ENCODE measurements around the gene CDC45.

CDC45 gene

DNA sequence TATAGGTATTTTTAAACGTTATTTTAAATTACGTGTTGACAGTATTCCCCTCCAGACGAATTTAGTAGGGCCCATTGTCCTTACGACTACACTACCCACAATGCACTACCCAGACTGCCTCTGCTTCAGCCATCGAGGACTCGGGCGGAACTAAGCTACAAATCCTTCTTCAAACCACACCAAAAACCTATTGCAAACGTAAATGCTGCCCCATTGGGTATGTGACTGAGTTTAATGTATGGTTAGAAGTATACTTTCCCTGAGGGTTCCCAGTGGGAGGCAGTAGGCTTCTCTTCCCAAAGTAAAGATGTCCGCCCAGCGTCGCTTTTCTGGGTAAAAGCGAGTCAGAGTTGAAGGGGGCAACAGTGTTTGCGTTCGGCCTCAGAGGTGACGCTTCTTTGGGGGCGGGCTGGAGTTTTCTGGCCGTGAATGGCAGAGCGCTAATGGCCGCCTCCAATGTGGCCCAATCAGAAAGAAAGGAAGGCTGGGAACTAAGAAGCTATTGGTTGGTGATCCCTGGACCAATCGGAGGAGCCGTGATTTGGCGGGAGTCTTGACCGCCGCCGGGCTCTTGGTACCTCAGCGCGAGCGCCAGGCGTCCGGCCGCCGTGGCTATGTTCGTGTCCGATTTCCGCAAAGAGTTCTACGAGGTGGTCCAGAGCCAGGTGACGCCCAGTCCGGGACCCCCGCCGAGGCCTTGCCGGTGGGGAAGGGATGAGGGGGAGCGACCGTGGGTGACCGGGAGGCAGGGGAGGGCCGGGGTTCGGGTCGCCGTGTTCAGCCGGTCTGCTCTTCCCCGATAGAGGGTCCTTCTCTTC, at the start of gene CDC45 (continued):
- TF ChIP-seq ZNF221 (tag by site-specific recombination; IDR thresholded peaks at IDR 0.05; ENCODE audit: borderline replicate concordance) (no peak), ZXDB (tag by site-specific recombination; IDR thresholded peaks at IDR 0.05) (peak; percentile 98), ZNF114 (tag by site-specific recombination; IDR thresholded peaks at IDR 0.05) (no peak), ZNF830 (tag by site-specific recombination; IDR thresholded peaks at IDR 0.05; ENCODE audit: low read depth) (no peak), ZNF335 (tag by site-specific recombination; conservative IDR thresholded peaks at IDR 0.05) (peak; percentile 91), RBAK (tag by site-specific recombination; IDR thresholded peaks at IDR 0.05) (no peak), ZNF600 (tag by site-specific recombination; IDR thresholded peaks at IDR 0.05) (no peak), SALL2 (tag by site-specific recombination; IDR thresholded peaks at IDR 0.05; ENCODE audit: borderline replicate concordance) (no peak), ZNF626 (tag by site-specific recombination; IDR thresholded peaks at IDR 0.05) (no peak), ZNF792 (tag by site-specific recombination; IDR thresholded peaks at IDR 0.05) (no peak), ZNF785 (tag by site-specific recombination; IDR thresholded peaks at IDR 0.05) (no peak), ZNF529 (tag by site-specific recombination; IDR thresholded peaks at IDR 0.05; ENCODE audit: insufficient replicate concordance) (no peak), ZBTB11 (tag by site-specific recombination; conservative IDR thresholded peaks at IDR 0.05; ENCODE audit: low read depth) (peak; percentile 88), ZSCAN23 (tag by site-specific recombination; IDR thresholded peaks at IDR 0.05) (0 out of 2 replicates have a peak, but pooled peaks have one; percentile 23), ZBTB20 (tag by site-specific recombination; IDR thresholded peaks at IDR 0.05) (peak; percentile 84), GLIS1 (tag by site-specific recombination; IDR thresholded peaks at IDR 0.05) (peak; percentile 49), ZNF423 (tag by site-specific recombination; IDR thresholded peaks at IDR 0.05) (no peak), ZNF433 (tag by site-specific recombination; IDR thresholded peaks at IDR 0.05; ENCODE audit: low read depth) (no peak), KLF1 (tag by site-specific recombination; IDR thresholded peaks at IDR 0.05) (no peak; the same call in 1 of the 2 replicates), ZNF610 (tag by site-specific recombination; IDR thresholded peaks at IDR 0.05; ENCODE audit: borderline replicate concordance) (0 out of 2 replicates have a peak, but pooled peaks have one; percentile 39), HOXA7 (CRISPR knock-in tag; IDR thresholded peaks at IDR 0.05; ENCODE audit: borderline replicate concordance) (no peak), KLF10 (tag by site-specific recombination; IDR thresholded peaks at IDR 0.05) (peak; percentile 79), ZBTB48 (tag by site-specific recombination; IDR thresholded peaks at IDR 0.05) (0 out of 2 replicates have a peak, but pooled peaks have one; percentile 30), ZFP41 (tag by site-specific recombination; IDR thresholded peaks at IDR 0.05; ENCODE audit: borderline replicate concordance) (no peak)
- TF ChIP-seq, protein P1, sequence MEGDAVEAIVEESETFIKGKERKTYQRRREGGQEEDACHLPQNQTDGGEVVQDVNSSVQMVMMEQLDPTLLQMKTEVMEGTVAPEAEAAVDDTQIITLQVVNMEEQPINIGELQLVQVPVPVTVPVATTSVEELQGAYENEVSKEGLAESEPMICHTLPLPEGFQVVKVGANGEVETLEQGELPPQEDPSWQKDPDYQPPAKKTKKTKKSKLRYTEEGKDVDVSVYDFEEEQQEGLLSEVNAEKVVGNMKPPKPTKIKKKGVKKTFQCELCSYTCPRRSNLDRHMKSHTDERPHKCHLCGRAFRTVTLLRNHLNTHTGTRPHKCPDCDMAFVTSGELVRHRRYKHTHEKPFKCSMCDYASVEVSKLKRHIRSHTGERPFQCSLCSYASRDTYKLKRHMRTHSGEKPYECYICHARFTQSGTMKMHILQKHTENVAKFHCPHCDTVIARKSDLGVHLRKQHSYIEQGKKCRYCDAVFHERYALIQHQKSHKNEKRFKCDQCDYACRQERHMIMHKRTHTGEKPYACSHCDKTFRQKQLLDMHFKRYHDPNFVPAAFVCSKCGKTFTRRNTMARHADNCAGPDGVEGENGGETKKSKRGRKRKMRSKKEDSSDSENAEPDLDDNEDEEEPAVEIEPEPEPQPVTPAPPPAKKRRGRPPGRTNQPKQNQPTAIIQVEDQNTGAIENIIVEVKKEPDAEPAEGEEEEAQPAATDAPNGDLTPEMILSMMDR (tag by site-specific recombination; IDR thresholded peaks at IDR 0.05) = no peak
- TF ChIP-seq, protein P2, sequence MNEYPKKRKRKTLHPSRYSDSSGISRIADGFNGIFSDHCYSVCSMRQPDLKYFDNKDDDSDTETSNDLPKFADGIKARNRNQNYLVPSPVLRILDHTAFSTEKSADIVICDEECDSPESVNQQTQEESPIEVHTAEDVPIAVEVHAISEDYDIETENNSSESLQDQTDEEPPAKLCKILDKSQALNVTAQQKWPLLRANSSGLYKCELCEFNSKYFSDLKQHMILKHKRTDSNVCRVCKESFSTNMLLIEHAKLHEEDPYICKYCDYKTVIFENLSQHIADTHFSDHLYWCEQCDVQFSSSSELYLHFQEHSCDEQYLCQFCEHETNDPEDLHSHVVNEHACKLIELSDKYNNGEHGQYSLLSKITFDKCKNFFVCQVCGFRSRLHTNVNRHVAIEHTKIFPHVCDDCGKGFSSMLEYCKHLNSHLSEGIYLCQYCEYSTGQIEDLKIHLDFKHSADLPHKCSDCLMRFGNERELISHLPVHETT (tag by site-specific recombination; IDR thresholded peaks at IDR 0.05) = peak; percentile 94
- TF ChIP-seq, protein P3, sequence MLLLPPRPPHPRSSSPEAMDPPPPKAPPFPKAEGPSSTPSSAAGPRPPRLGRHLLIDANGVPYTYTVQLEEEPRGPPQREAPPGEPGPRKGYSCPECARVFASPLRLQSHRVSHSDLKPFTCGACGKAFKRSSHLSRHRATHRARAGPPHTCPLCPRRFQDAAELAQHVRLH (tag by site-specific recombination; IDR thresholded peaks at IDR 0.05) = peak; percentile 99
- TF ChIP-seq, protein P4, sequence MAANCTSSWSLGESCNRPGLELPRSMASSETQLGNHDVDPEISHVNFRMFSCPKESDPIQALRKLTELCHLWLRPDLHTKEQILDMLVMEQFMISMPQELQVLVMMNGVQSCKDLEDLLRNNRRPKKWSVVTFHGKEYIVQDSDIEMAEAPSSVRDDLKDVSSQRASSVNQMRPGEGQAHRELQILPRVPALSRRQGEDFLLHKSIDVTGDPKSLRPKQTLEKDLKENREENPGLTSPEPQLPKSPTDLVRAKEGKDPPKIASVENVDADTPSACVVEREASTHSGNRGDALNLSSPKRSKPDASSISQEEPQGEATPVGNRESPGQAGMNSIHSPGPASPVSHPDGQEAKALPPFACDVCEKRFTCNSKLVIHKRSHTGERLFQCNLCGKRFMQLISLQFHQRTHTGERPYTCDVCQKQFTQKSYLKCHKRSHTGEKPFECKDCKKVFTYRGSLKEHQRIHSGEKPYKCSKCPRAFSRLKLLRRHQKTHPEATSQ (tag by site-specific recombination; IDR thresholded peaks at IDR 0.05) = no peak
- TF ChIP-seq, protein P5, sequence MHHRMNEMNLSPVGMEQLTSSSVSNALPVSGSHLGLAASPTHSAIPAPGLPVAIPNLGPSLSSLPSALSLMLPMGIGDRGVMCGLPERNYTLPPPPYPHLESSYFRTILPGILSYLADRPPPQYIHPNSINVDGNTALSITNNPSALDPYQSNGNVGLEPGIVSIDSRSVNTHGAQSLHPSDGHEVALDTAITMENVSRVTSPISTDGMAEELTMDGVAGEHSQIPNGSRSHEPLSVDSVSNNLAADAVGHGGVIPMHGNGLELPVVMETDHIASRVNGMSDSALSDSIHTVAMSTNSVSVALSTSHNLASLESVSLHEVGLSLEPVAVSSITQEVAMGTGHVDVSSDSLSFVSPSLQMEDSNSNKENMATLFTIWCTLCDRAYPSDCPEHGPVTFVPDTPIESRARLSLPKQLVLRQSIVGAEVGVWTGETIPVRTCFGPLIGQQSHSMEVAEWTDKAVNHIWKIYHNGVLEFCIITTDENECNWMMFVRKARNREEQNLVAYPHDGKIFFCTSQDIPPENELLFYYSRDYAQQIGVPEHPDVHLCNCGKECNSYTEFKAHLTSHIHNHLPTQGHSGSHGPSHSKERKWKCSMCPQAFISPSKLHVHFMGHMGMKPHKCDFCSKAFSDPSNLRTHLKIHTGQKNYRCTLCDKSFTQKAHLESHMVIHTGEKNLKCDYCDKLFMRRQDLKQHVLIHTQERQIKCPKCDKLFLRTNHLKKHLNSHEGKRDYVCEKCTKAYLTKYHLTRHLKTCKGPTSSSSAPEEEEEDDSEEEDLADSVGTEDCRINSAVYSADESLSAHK (tag by site-specific recombination; IDR thresholded peaks at IDR 0.05) = no peak

All from HEK293 (cell line).